OCI-M1 (cell line): ENCODE data around the gene FARS2.

Source experiments
- DNase-seq: peaks from one replicate; lab custom pipeline; 2025; lab: John Stamatoyannopoulos, UW

FARS2 gene

DNA sequence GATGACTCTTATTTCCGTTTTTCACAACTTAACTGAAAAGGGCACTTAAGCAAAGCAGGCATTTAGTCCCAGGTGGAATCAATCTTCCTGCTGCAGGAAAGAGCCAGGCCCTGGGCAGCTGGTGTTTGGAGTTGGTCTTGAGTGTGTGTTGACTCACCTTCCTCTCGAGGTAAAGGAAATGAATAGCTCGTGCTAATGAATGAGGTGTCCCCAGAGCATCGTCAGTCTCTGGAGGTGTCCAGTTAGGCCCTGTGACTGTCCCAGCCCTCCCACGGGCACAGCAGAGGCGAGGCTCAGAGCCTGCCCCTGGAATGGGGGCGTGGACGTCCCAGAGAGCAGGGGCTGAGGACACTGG, 467.7 kb downstream of the FARS2 start:
- DNase-seq, result no peak

DNA sequence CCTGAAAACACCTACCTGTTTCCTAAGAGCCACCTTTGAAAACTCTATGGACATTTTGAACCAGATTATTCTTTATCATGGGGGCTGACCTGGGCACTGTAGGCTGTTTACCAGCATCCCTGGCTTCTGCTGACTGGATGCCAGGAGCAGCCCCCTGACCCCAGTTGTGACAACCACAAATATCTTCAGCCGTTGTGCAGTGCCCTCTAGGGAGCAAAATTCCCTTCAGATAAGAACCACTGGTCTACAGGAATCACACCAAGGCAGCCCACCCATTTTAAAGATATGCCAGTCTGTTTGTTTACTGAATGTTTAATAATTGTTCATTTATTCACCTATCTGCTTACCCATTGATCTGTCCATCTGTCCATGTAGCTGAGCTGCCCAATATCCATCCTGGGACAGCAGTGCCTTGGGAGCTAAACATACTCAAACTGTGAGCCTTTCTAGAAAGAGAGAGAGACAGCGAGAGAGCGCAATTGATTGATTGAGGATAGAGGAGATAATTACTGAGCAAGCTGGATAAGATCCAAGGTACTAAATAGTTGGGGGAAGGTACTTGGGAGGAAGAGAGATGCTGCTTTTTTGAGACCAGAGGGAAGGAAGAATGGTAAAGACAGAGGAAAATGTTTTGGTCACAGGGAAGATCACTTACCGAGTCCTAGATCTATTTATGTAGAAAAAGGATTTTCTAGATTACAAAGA, 468.7 kb downstream of the FARS2 start:
- DNase-seq, result no peak

DNA sequence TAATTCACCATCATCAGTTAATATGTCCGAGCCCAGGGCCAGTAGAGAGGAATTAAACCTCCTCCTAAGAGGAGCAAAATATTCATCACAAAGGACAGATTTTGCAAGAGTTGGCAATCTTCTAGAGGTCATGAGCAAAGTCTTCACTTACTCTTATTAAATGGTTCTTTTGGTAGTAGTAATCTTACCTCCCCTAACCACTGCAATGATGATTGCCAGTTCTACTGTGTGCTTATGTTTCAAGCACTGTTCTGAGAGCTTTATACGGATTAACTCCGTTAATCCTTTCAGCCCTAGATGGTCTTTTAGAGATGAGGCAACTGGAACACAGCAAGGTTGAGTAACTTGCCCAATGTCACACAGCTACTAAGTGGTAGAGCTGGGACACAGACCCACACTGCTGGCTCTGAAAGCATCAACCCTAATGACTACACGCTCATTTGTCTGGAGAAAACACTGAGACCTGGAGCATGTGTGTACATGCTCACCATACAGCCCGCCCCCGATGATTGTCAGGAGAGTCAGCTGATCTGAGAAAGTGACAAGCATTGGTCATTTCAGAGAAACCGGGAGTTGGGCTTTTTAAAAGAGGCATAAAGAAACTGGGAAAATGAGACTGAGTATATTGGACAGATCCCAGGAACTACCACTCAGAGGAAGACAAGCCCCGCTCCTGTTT, 469.4 kb downstream of the FARS2 start:
- DNase-seq, result no peak

DNA sequence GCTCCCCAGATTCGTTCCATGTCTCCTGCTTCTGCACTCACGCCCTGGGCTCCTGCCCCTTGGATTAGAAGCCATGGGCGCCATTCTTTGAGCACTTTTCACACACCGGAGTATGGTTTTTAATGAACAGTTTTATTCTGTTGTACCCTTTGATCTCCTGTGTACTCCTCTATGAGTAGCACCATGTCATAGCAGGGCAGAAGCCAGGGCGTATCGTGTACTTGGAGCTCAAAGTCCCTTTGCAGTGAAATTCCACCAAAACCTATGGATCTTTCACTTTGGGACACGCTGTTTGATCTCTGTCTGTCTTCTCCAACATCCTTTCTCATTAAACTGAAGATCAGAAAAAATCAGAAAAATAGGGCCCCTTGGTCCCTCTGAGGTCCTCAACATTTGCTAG, 470.1 kb downstream of the FARS2 start:
- no peak for DNase-seq

DNA sequence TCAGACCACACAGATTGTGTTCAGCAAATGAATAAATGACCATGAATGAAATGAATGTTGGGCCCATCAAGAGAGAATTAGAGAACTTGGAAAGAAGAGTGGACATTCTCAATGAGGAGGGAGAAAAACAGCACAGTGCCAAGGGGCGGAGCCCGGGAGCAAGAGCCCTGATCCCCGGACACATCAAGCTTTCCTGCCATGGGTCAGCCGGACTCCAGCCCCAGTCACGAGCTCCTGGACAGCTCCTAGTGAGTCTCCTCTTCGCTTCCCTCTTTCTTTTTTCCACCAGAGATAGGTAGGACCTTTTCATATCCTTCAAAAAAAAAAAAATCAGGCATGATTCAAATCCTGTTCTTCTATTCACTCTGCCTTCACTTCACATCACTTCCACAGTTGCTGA, 471.2 kb downstream of the FARS2 start:
- no peak for DNase-seq

DNA sequence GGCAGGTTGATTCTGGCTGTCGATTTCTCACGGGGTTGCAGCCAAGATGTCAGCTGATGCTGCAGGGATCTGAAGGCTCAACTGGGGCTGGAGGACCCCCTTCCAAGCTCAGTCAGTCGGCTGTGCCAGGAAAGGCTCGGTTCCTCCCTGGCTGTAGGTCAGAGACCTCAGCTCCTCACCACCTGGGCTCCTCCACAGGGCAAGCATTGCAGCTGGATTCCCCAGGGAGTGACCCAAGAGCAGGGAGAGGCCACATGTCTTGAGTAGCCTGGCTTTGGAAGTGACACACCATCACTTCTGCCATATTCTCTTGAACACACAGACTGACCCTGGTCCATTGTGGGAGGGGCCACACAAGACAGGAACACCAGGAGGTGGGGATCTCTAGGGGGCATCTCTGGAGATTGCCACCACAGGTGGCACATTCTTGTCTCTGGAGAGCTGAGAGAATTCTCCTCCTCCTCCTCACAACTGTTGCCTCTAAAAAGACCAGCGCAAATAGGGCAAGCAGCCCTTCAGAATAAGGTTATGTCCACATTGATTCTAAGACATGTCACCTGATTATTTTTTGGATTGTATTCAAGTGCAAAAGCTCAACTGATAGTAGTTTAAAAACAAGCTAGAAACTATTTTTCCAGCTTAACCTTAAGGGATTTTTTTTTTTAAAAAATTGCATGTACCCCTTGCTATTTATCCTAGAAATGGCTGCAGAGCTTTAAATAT, 474.9 kb downstream of the FARS2 start:
- DNase-seq, result no peak

DNA sequence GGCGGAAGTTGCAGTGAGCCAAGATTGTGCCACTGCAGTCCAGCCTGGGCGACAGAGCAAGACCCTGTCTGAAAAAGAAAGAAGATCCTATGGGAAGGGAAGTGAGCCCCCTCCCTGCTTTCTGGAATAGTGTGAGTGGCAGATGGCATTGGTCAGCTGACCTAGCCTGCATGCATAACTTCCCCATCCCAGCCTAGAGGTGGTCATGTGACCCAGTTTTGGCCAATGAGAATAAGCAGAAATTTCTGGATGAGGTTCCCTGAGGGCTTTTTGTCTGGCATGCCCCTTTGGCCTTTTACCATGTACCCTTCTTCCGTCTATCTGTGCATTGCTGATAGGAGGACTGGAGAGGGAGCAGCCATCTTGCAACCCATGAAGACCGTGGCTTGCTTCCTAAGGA, 476.1 kb downstream of the FARS2 start:
- no peak for DNase-seq

DNA sequence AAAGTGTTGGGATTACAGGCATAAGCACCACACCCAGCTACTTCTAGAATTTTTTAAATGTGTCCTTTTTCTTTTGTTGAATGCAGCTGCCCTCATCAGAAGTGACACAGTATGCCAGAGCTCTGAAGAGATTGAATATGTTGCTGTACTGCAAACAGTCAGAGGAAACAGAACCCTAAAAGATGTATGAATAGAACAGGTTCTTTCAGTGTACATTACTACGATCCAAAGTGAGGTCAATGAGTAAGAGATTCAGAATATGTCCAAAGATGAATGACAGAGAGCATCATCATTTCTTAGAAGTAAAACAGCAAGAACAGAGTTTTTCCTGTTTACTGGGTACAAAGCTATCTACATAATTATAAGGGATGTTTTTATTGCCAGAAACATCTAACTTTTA, 476.9 kb downstream of the FARS2 start:
- DNase-seq, result no peak

DNA sequence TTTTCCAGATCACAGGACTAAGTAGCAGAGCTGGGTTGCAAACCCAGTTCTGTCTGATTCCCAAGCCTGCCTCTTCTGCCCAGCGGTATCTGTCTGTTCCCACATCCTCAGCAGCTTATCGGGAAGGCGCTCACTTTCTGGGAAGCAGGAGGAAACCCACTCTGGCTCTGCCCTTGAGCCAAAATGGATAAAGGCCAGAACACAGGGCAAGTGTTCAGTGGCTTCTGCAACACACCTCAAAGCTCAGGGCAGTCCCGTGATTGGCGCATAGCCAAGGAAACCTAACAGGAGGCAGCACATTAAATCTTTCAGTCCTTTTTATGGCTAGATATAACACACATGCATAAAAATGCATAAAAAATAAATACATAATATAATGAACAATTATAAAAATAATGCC, 483.2 kb downstream of the FARS2 start:
- DNase-seq, result no peak

DNA sequence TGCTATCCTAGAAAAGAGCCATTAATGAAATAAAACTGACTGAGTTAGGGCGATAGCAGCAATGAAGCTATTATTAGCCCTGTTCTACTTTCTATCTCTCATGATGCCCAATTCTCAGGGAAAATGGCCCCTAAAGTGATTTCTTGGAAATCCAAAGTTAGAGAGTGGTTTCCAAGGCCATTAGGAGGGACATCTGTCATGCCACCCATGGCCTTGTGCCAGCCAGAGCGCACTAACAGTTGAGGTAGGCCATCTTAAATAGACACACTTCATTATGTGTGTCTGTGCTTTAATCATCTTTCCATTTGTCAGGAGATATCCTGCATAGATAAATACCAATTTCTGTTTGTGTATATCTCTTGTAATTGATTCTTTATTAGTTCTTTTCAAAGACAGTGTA, 483.8 kb downstream of the FARS2 start:
- DNase-seq, result no peak

DNA sequence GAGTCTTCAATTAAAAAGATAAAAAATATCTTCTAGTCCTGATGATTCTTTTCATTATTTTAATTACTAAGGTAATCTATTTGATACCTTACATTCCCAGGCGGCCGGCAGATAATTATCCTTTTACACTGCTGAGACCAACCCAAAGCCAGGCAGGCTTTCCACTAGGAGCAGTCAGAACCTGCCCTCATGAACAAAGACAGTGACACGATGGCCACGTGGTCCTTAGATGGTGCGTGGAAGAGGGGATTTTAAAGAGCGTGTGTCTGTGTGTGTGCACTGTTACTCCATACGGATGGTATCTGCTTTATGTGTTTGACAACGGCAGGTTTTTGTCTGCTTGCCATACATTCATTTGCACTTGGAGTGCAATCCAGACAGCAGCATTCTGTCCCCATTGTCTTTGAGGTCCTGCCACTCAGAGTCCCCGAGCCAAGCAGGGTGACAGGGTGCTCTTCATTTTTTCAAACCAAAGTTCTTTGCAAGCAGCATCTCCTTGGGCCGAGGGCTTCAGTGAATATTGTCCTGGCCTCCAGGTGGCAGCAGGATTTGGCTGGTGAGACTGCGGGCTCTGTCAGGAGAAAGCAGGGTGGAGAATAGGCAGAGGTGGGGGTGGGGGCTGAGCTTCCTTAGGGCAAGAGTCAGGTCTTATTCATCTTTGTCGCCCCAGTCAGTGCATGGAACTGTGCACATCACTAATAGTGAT, 484.9 kb downstream of the FARS2 start:
- no peak for DNase-seq

DNA sequence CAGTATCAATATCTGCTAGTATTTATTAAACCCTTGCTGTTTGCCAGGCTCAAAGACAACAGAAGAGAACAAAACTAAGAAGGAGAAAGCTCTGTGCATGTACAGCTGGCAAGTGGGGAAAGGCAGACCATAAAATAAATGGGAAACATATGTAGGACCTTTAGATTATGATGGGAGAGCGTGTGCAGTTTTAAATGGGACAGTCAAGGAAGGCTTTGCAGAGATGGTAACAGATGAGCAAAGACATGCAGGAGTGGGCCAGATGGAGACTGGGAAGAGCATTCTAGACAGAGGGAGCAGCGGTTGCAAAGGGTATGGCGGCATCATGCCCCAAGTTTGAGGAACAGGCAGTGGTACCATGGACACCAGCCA, 485.4 kb downstream of the FARS2 start:
- DNase-seq, result no peak

DNA sequence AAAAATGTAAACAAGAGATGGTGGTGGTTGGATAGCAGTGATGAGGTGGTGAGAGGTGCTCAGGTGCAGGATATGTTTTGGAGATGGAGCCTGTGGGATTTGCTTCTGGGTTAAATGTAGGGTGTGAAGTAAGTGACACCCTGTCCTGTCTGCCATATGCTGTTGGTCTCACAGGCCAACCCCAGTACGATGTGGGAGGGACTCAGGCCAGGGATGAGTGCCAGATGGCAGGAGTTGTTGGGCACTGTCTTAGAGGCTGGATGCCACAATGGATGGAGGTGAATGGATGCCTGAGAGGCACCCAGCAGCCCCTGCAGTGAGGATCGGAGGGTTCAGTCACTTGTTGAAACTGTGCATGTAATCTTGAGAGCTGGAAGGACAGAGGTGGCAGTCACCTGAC, 486.1 kb downstream of the FARS2 start:
- DNase-seq, result no peak

DNA sequence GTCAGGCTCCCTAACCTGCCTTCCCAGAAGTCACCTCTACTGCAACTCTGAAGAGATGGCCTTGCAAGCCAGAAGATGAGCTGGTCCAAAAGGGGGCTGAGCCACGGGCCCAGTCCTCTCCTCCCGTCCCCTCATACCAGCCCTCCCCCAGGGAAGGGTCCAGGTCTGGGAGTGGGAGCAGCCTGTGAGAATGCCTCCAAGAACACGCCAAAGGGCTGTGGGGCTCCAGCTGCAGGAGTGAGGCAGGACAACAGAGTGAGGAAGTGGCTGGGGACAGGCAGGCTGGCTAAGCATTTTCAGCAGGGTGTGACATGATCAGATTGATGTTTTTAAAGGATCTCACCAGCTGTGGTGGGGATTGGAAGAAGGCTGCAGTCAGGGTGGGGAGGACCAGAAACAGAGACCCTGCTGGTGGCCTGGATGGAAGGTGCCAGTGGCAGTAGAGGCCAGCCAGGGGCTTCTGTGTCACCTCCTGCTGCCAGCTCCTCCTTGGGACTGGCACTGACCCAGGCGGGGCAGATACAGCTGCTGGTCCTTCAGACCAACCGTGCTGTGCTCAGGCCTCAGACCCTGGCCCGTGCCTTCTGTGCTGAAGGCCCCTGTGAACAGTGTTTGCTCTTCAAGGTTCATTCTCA, 487.8 kb downstream of the FARS2 start:
- DNase-seq, result no peak

DNA sequence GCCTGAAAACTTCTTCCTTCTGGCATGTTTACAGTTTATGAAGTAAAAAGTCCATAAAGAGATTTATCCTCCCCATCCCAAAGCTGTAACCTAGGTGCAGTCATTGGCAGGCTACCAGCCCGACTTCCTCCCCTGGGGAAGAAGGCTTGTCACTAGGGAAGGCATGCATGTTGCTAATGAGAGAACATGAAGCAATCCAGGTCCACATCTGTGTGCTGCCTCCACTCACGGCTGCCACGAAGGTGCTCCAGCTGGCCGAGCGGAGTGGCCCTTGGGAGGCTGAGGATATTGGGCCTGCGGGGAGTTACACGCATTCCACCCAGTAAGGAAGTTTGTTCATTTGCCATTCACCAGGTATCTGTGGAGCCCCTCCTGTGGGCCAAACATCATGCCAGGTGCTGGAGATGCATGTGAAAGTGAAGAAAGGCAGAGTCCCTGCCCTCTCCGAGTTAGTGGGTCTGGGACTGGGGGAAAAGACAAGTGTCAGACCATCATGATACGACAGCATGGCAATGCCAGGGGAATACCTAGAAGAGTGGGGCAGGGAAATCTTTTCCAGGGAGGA, 488.4 kb downstream of the FARS2 start:
- DNase-seq, result no peak

DNA sequence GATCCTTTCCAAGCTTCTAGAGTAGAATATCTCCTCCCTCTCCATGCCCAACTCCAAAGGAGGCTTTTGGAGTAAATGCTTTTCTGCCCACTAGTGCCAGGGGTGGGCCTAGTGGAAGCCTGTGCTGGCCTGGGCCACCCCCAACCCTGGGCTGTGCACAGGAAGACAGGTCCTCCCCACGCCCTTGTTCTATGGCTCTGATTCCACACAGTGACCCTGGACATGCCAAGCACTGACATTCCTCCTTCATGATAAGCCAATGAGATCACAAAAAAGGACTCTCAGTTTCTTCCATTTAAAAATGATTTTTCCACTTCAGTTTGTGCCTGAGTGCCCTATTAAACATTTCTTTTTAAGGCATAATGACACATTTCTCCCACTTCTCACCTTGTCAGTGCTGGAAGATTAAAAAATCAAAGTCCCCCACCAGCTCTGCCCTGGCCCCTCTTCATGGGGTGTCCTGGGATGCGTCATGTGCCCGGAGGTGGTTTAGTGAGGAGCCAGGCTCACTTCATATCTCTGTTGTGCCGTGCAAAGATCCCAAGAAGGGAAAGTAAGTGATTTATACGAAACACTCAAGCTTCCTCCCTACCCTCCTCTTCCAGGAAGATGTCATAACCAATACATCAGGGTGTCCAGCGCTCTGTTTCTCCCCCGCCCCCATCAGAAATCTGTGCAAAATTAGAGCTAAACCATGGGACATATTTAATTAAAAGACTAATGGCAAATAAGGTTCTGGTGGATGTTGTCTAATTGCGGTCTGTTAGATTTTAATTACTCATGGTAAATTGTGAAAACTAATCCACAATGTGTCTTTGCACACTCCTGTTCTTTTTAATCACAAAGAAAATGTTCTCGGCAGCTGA, 490.4 kb downstream of the FARS2 start:
- no peak for DNase-seq

DNA sequence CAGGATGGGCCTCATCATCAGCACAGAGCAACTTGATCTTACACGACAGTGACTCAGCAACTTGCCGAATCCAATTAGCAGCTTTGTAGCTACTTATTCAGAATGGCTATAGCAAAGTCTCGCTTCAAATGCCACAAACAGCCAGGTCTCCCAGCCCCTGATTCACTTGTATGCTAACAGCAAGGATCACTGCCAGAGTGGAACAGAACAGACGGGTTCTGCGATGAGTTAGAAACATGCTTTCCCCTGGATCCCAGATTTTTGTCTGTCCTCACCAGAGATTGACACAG, 491.0 kb downstream of the FARS2 start:
- no peak for DNase-seq

DNA sequence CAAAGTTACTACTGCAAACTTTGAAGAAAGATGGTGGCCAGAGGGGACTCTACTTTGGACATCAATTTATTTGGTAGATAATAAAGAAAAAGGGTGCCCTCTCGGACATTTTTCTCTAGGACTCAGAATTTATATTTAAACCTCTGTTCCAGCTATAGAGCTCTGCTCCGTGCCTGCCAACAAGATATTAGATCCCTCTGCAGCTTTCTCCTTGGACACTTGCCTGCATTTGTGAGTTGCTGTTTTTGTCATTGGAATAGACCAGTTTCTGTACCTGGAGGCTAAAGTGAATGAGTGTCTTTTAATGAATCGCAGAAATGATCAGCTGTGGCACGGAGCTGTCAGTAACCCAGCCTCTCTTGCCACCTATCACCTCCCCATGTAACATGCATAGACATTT, 491.9 kb downstream of the FARS2 start:
- DNase-seq, result no peak

DNA sequence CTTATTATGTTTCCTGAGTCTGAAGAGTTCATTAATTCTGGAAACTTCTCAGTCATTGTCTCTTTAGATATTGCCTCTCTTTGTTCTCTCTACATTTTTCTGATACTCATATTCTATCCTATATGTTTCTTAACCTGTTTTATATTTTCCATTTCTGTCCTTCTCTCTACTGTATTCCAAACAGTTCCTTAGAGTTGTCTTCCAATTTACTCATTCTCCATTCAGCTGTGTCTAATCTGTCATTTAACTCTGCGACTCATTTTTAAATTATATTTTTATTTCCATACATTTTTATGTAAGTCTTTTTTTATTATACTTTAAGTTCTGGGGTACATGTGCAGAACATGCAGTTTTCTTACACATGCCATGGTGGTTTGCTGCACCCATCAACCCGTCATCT, 493.6 kb downstream of the FARS2 start:
- no peak for DNase-seq

DNA sequence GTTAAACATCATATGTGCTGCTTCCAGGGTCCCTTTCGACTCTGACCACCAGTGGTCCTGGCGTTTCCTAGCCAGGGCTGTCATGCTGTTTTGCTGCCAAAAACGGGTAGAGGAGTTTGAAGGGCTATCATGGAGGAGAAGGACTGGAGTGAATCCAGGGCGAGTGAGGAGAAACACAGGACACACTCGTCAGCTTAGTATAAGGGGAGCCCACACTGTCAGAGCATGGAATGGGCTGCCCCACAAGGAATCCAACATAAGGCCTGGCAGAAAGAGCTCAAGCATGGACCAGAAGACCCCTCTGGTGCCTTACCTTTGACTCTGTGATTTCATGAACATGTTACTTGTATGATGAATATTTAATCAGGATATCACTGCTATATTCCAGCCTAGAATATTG, 498.3 kb downstream of the FARS2 start:
- no peak for DNase-seq

DNA sequence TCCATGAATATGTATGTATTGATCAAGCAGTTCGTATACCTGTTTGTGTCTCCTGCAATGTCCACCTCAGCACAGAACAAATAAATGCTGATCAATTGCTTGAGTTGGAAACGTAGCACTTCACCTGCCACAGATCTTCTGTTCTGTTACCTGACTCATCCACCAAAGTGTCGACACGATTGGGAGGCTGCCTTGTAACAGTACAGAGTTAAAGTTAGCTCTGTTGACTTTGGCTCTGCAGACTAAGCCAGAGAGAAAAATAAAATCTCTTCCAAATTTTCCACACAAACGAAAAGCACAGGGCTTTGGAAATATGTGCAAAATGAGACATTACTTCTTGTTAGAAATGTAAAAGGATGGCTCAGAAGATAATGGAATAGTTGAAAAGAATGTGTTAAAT, 500.1 kb downstream of the FARS2 start:
- no peak for DNase-seq
